Breast epithelium (tissue), 3 donors: ENCODE results near the gene TCERG1L.

Experiments used
- CTCF ChIP-seq, 3 donors: fragments of 450-650 bp; IDR thresholded peaks; one replicate each; pipeline ENCODE4 v1.5.1; 2016 to 2017; ENCODE audit warnings: antibody characterized with exemption in 3 of 3, mild to moderate bottlenecking in 3 of 3, moderate library complexity in 3 of 3
- POLR2AphosphoS5 ChIP-seq, 3 donors: sonication (generic); formaldehyde crosslinking; IDR thresholded peaks; one replicate each; pipeline ENCODE4 v1.6.1; 2017; ENCODE audit warnings: antibody characterized with exemption in 3 of 3

DNA sequence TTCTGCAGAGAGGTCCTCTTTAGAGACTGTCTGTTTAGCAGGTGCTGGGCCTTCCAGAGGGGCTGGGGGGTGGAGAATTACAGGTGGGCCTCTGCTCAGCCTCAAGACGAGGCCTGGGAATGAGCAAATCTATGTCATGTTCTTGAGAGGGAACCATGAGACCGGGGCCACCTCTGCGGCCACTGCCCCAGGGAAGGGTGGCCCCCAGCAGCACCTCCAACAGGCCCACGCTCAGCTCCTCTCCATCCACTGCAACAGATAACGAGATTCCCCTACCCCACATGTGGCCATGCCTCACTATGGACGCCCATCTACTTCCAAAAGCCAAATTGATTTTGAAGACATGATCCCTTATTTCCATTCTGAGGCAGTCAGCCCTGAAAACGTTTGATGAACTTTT lies 176.9 kb downstream of the TCERG1L start:
- TF ChIP-seq POLR2AphosphoS5 (IDR thresholded peaks at IDR 0.05) (no peak), CTCF (IDR thresholded peaks at IDR 0.05) (no peak)
